Smooth muscle cell (in vitro differentiated cells): ENCODE results near the gene ADGRG6. TPM values are rescaled to one million over a fixed set of nuclear protein-coding genes. Genes with fewer than 3 reads are reported as not detected.
"Not testable (repeated sequence)": the region's sequence is repeated elsewhere in the genome, so short reads cannot be mapped to it uniquely, and the experiment has no call there.

Source experiments
- DNase-seq: peaks from one replicate; lab custom pipeline; 2025; ENCODE audit not compliant: unreplicated experiment; lab: John Stamatoyannopoulos, UW
- H2AFZ ChIP-seq: fragments of 200-600 bp; sonication (generic); 2 replicates; pipeline ENCODE4 v1.6.0; 2016; ENCODE audit warnings: antibody characterized with exemption, low read depth, mild to moderate bottlenecking
- H3F3A ChIP-seq: fragments of 200-600 bp; sonication (generic); 2 replicates; pipeline ENCODE4 v1.6.0; 2017; ENCODE audit warnings: antibody characterized with exemption, low read depth
- H3K27ac ChIP-seq: fragments of 200-600 bp; sonication (generic); 2 replicates; pipeline ENCODE4 v1.5.1; 2016; ENCODE audit warnings: low read depth, mild to moderate bottlenecking
- H3K27me3 ChIP-seq: fragments of 200-600 bp; sonication (generic); 2 replicates; pipeline ENCODE4 v1.6.1; 2016; ENCODE audit warnings: low read depth, mild to moderate bottlenecking
- H3K36me3 ChIP-seq: fragments of 200-600 bp; sonication (generic); 2 replicates; pipeline ENCODE4 v1.5.1; 2016; ENCODE audit warnings: low read depth
- H3K4me1 ChIP-seq: fragments of 200-600 bp; sonication (generic); 2 replicates; pipeline ENCODE4 v1.5.1; 2016; ENCODE audit warnings: low read depth
- H3K4me2 ChIP-seq: fragments of 200-600 bp; sonication (generic); 2 replicates; pipeline ENCODE4 v1.6.0; 2016; ENCODE audit warnings: mild to moderate bottlenecking
- H3K4me3 ChIP-seq: fragments of 200-600 bp; sonication (generic); 2 replicates; pipeline ENCODE4 v1.5.1; 2016; ENCODE audit warnings: mild to moderate bottlenecking
- H3K79me2 ChIP-seq: fragments of 200-600 bp; sonication (generic); 2 replicates; pipeline ENCODE4 v1.6.0; 2016; ENCODE audit warnings: low read depth, mild to moderate bottlenecking
- H3K9ac ChIP-seq: fragments of 200-600 bp; sonication (generic); 2 replicates; pipeline ENCODE4 v1.6.0; 2016; ENCODE audit warnings: low read depth
- H3K9me3 ChIP-seq: fragments of 200-600 bp; sonication (generic); replicated peaks from 2 replicates; pipeline ENCODE4 v1.5.1; 2016; ENCODE audit warnings: low read depth
- H4K20me1 ChIP-seq: fragments of 200-600 bp; sonication (generic); 2 replicates; pipeline ENCODE4 v1.6.0; 2016; ENCODE audit warnings: low read depth
- CTCF ChIP-seq: fragments of 200-600 bp; sonication (generic); IDR thresholded peaks from 2 replicates; pipeline ENCODE4 v1.5.1; 2017; ENCODE audit warnings: borderline replicate concordance, mild to moderate bottlenecking, antibody characterized with exemption; ENCODE audit not compliant: insufficient read depth, poor library complexity, severe bottlenecking
- WGBS: methylation state at CpG from one replicate; pipeline ENCODE4 v1.1.7; 2016; ENCODE audit warnings: low lambda C conversion rate; 5-methylcytosine and 5-hydroxymethylcytosine counted together
- polyA plus RNA-seq: library from polyadenylated mRNA; unstranded; fragments of >200 nt; fragmentation: Nextera tagmentation; extraction: Ambion mirVana; gene quantifications from 2 replicates; pipeline ENCODE4 v1.2.1, GENCODE V29; 2016
- total RNA-seq: library from RNA; depleted of rRNA; stranded (reverse); fragments of >200 nt; gene quantifications from 2 replicates; pipeline ENCODE4 v1.2.3, GENCODE V29; 2014

ADGRG6 gene
- total and polyA plus RNA-seq, 2 experiments from 2014 or later: 0.77 to 14.2 TPM

- H3K9ac ChIP-seq: no peak overlapping the region
- H3K4me3 ChIP-seq: no peak overlapping the region
- H3K4me2 ChIP-seq: no peak overlapping the region
- no peaks in the 10 kb centered on the region for H3F3A ChIP-seq
- H3K27ac ChIP-seq: no peak overlapping the region
- H2AFZ ChIP-seq: no peak overlapping the region
- WGBS: 83% methylated on average over 2 of the region's 2 CpGs
- H3K79me2 ChIP-seq: no peaks in the 10 kb centered on the region
- H3K27me3 ChIP-seq: no peaks in the 10 kb centered on the region
- H3K9me3 ChIP-seq: no peaks in the 10 kb centered on the region
- no peak for TF ChIP-seq CTCF
- no peak for DNase-seq
- H3K36me3 ChIP-seq: no peaks in the 10 kb centered on the region
- no peaks in the 10 kb centered on the region for H4K20me1 ChIP-seq
- no peaks in the 10 kb centered on the region for H3K4me1 ChIP-seq
These were observed 151.2 kb downstream of the ADGRG6 start for GRCh38 chr6:142452993-142453392.

- H2AFZ ChIP-seq, H3K4me3 ChIP-seq, H3K9me3 ChIP-seq, DNase-seq, H3K9ac ChIP-seq, H3K27me3 ChIP-seq, H4K20me1 ChIP-seq, H3K27ac ChIP-seq, H3F3A ChIP-seq, H3K36me3 ChIP-seq, H3K79me2 ChIP-seq, H3K4me1 ChIP-seq, H3K4me2 ChIP-seq: not testable (repeated sequence)
- WGBS: 76% methylated on average over 1 of the region's 1 CpG
These were observed 152.4 kb downstream of the ADGRG6 start for GRCh38 chr6:142454196-142454595.

- not testable (repeated sequence) for H3K27me3 ChIP-seq, H3K4me1 ChIP-seq, H3K4me3 ChIP-seq, DNase-seq, H3F3A ChIP-seq, H3K36me3 ChIP-seq, H2AFZ ChIP-seq, H3K79me2 ChIP-seq, H3K9me3 ChIP-seq, H3K4me2 ChIP-seq, H3K27ac ChIP-seq, H4K20me1 ChIP-seq, H3K9ac ChIP-seq
- 84% methylated on average over 2 of the region's 2 CpGs for WGBS
These were observed 153.0 kb downstream of the ADGRG6 start for GRCh38 chr6:142454848-142455247.

DNA sequence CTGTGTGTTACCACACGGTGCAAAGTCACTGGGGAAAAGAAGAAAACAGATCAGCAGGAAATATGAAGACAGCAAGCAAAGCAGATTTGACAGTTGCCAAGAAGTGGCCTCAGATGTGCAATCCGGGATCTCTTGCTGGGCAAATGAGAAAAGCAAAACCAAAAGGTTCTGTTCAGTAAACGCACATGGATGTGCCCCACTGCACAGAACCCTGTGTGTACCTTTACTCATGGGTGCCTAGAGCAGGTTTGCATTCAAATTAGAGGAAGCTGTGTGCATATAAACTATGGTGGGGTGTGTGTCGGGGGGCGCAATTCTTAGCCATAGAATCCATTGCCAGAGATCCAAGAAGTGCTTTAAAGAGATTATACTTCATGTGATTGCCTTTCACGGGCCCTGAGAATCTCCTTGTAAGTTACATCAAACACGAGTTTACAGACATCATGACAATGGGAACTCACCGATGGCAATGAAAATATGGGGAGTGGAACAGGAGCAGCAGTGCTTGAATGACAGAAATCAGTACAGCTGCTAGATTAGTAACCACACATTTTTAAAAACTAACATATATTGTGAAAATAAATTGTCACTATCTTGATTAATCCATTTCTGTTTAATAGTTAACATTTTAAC lies 154.3 kb downstream of the ADGRG6 start:
- no peak overlapping the region for H3K9ac ChIP-seq
- no peak for DNase-seq
- H3K4me1 ChIP-seq: no peaks in the 10 kb centered on the region
- no peak overlapping the region for H2AFZ ChIP-seq
- no peak overlapping the region for H3K4me2 ChIP-seq
- no peaks in the 10 kb centered on the region for H3F3A ChIP-seq
- no peaks in the 10 kb centered on the region for H3K36me3 ChIP-seq
- no peaks in the 10 kb centered on the region for H3K27me3 ChIP-seq
- H3K27ac ChIP-seq: no peak overlapping the region
- H4K20me1 ChIP-seq: no peaks in the 10 kb centered on the region
- no peaks in the 10 kb centered on the region for H3K79me2 ChIP-seq
- no peak for TF ChIP-seq CTCF
- no peaks in the 10 kb centered on the region for H3K9me3 ChIP-seq
- WGBS: 92% methylated on average over 8 of the region's 8 CpGs
- no peak overlapping the region for H3K4me3 ChIP-seq
